ENCODE measurements around the gene BACH2. TPM values are rescaled to one million over a fixed set of nuclear protein-coding genes. Genes with fewer than 3 reads are reported as not detected.

The BACH2 gene
- total and polyA plus RNA-seq, 2 of the 8 experiments (the other 6 are each of a cell fraction or from before 2014, with no cell fraction given) = 1.9 to 5.9 TPM

GRCh38 chr6:89987140-89987539 is 309.5 kb downstream of the BACH2 start:
- DNase-seq (ENCODE audit: low read depth in 1 of 2, low spot score in 2 of 2) (no peak), FAIRE-seq (no peak)
- no peaks in the 10 kb centered on the region for H3K9me3 ChIP-seq (ENCODE audit: insufficient read depth in 2 of 2, low read depth in 1 of 2, low read length in 1 of 2)
- TF ChIP-seq CBX5 (IDR thresholded peaks at IDR 0.05; ENCODE audit: low read depth, low read length) (no peak), KDM4A (IDR thresholded peaks at IDR 0.05; ENCODE audit: low read depth, low read length, severe bottlenecking) (no peak), USF2 (IDR thresholded peaks at IDR 0.05; ENCODE audit: low read length) (no peak), RNF2 (IDR thresholded peaks at IDR 0.05; ENCODE audit: borderline replicate concordance, low read depth, low read length, missing control alignments, poor library complexity, severe bottlenecking) (no peak), CTBP2 (IDR thresholded peaks at IDR 0.05; ENCODE audit: borderline replicate concordance, insufficient read depth, insufficient read length, low read length) (no peak), POLR2A (IDR thresholded peaks at IDR 0.05; ENCODE audit: control extremely low read depth in 1 of 2, low read depth in 2 of 2, low read length in 2 of 2) (no peak), RAD21 (IDR thresholded peaks at IDR 0.05 in 1 of 2, conservative IDR thresholded peaks at IDR 0.05 in 1 of 2; ENCODE audit: low read depth in 2 of 2, low read length in 2 of 2) (no peak), SP1 (IDR thresholded peaks at IDR 0.05; ENCODE audit: low read depth, low read length) (no peak), FOSL1 (IDR thresholded peaks at IDR 0.05; ENCODE audit: insufficient read depth, low read depth, low read length) (no peak), CEBPB (IDR thresholded peaks at IDR 0.05; ENCODE audit: low read depth, low read length) (no peak)
- H3K27me3 ChIP-seq (replicated peaks in 1 of 4; ENCODE audit: control insufficient read depth in 3 of 4, extremely low read depth in 1 of 4, insufficient read depth in 3 of 4, low read length in 3 of 4) = no peaks in the 10 kb centered on the region
- no peak overlapping the region for H2BK12ac ChIP-seq (ENCODE audit: low read depth, low read length)
- 89% methylated on average over 3 of the region's 3 CpGs; no CpG with 5 or more reads in 1 of the 2 experiments for WGBS, 2 experiments (ENCODE audit: extremely low coverage in 1 of 2, insufficient coverage in 1 of 2, insufficient read length in 1 of 2, insufficient replicate concordance in 2 of 2, low coverage in 1 of 2, low lambda C conversion rate in 2 of 2, missing lambda C conversion rate in 1 of 2)
- no peaks in the 10 kb centered on the region; a peak in 1 of 4 replicates for H3K79me2 ChIP-seq (ENCODE audit: control insufficient read depth in 1 of 2, insufficient read depth in 2 of 2, low read length in 2 of 2)
- no peak overlapping the region for H3K27ac ChIP-seq (ENCODE audit: low read depth, low read length)
- H3K36me3 ChIP-seq (ENCODE audit: control insufficient read depth in 2 of 4, insufficient read depth in 4 of 4, low read length in 3 of 4) = no peaks in the 10 kb centered on the region
- H2BK120ac ChIP-seq (replicated peaks; ENCODE audit: low read depth, low read length) = no peak overlapping the region
- H3K56ac ChIP-seq (replicated peaks; ENCODE audit: insufficient read length, low read depth, low read length) = no peak overlapping the region
- no peaks in the 10 kb centered on the region for H3K79me1 ChIP-seq (ENCODE audit: low read depth, low read length)
- no peak overlapping the region; the same call in 1 of the 2 replicates for H2AK5ac ChIP-seq (ENCODE audit: low read depth, low read length)
- H2BK20ac ChIP-seq (ENCODE audit: low read length) = no peak overlapping the region
- H4K8ac ChIP-seq (ENCODE audit: extremely low read depth, insufficient read depth, low read length) = no peak overlapping the region
- no peak overlapping the region for H4K91ac ChIP-seq (replicated peaks; ENCODE audit: insufficient read length, low read length)
- H3K4ac ChIP-seq (replicated peaks; ENCODE audit: insufficient read length, low read depth, low read length) = no peak overlapping the region
- peaks cover 0 to 7% (median 3%) of the 10 kb centered on the region in 4 experiments; a peak in 3 of 7 replicates for H3K4me1 ChIP-seq (replicated peaks in 1 of 4; ENCODE audit: control insufficient read depth in 3 of 4, insufficient read depth in 4 of 4, low read length in 3 of 4)
- H3K9ac ChIP-seq (replicated peaks in 1 of 4; ENCODE audit: extremely low read depth in 1 of 4, low read depth in 3 of 4, low read length in 3 of 4) = no peak overlapping the region
- no peaks in the 10 kb centered on the region for H3K23me2 ChIP-seq (ENCODE audit: low read depth, low read length)
- H3K4me2 ChIP-seq (ENCODE audit: insufficient read depth in 1 of 2, low read depth in 2 of 2, low read length in 2 of 2) = no peak overlapping the region
- H3K14ac ChIP-seq (ENCODE audit: insufficient read length) = no peak overlapping the region
- H4K5ac ChIP-seq (ENCODE audit: insufficient read length, low read depth, low read length) = no peak overlapping the region
- CTCF ChIA-PET (ENCODE audit: partially characterized antibody) = interaction anchor here (0.7 to 1.3 kb wide), 6 partner anchors 8 to 286 kb away, joined by 3 to 4 read pairs (median 3); no protein-coding TSS in a partner anchor
- H3K4me3 ChIP-seq (ENCODE audit: extremely low read depth in 1 of 4, insufficient read depth in 2 of 4, low read depth in 3 of 4, low read length in 4 of 4) = no peak overlapping the region
- H2BK5ac ChIP-seq (ENCODE audit: low read depth, low read length) = no peak overlapping the region
- H3K18ac ChIP-seq (ENCODE audit: extremely low read depth, low read length) = no peak overlapping the region
- H3K23ac ChIP-seq (ENCODE audit: insufficient read length) = no peak overlapping the region
- POLR2A ChIA-PET (ENCODE audit: partially characterized antibody) = no interaction called here
- no peaks in the 10 kb centered on the region for H4K20me1 ChIP-seq (replicated peaks in 1 of 2; ENCODE audit: control insufficient read depth in 1 of 2, insufficient read depth in 2 of 2, low read length in 2 of 2)
- H2BK15ac ChIP-seq (ENCODE audit: low read length) = no peak overlapping the region
- H2AFZ ChIP-seq (ENCODE audit: low read length) = no peak overlapping the region
